MV-4-11 (cell line): ENCODE data around the gene CEP63.

Experiments
- DNase-seq: peaks from one replicate; lab custom pipeline; 2025; lab: John Stamatoyannopoulos, UW

The CEP63 gene

DNA sequence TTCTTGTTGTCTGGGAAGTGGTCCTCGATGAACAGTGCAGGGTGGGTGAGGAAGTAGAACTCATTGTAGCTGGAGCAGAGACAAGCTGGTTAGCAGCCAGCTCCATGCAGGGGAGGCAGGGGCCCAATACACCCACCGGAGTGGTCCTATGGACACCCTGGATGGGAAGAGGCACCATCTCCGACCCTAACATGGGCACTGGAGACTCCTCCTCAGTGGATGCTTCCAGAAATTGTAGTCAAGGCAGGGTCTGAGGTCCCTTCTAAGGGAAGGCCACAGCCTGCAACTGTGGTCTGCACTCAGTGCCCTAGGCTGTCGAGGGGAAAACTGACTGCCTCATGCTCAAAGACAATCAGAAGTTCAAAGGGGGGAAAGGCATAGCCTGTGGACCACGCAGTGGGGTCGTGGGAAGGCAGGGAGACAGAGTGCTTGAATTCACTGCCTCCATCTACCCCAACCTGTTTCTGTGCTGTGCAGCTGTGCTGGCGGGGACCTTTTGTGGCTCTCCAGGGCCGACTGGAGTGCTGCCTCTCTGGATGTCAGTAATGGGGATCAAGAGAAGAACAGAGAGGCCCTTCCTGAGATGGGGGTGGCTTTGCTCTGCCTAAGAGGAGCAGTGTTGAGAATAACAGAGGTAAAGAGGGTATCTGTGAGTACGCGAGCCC, 123.0 kb downstream of the CEP63 start:
- DNase-seq, result no peak

DNA sequence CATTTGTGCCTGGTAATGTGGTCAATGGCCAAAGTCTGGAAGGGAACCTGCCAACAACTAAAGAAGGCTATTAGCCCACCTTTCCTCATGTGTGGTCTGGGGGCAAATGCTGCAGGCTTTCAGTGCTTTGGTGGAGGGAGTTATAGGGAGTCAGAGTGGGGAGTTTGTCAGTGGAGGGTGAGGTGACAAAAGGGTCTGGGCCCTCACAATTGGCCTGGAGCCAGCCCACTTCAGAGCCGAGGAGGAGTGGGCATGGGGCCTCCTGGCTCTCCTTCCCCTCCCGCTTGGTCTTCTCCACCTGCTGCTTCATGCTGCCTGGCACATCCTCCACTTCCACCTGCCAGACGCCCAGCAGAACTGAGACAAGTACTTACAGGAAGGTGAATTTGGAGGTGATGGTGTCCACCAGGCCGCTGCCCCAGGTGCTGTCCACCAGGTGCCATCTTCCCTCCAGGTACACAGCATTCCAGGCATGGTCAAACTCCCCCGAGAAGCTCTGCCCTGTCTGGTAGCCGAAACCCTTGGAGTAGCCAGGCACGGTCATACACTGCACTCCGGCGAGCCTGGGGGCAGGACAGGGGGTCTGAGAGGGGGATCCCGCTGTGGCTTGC, 124.1 kb downstream of the CEP63 start:
- DNase-seq, result no peak

DNA sequence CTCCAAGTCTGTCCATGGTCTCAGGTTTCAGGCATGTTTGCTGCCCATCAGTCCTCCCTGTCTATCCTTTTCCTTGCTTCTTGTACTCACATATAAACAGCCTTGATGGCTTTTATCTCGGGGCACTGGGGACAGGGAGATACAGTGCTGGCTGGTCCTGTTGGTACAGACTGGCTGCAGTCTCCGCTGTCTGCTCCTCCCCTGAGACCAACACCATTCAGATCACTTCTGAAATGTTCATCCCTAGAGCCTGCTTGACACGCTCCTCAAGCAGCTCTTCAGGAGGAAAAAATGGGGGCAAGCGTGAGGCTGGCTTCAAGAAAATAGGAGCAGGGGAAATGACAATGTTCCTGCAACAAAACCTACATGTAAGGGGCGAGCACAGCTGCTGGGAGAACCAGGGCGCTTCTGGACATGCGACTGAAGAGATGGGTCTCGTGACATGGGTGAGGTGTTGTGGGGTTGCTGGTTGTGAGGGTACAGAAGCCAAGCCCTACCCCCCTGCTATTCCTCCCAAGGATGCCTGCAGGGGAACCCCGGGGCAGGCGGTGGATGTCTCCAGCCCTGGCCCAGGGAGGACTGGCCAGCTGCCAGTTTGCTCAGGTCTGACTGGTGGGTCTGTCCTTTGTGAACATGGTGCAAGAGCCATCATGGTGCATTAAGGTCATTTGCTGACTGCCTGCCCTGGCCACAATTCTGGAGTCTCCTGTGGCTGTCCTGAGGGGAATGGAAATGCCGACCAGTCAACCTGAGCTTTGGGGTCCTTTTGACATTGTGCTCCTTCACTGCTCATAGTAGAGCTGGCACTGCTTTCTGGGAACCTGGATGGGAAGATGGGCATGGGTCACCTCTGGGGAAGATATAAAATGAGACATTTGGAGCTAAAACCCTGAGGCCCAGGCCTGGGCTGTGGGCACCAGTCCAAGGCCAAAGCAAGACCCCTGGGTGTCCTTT, 124.9 kb downstream of the CEP63 start:
- DNase-seq, result no peak

DNA sequence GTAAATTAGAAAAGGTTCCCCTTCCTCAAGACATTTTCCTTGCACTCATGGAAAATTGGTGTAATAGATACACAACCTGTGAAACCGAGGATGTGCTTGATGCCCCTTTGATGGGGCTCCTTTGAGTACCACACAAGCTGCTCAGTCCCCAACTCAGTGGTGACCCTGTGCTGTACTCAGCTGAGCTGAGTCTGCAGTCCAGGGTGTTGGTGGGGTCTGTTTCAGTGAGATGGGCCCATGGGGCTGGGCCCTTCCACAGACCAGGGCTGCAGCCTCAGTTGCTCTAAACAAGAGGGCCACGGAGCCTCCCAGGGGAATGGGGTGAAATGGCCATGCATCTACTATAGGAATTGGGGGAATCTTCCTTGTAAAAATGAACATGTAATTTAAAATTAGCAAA, 125.7 kb downstream of the CEP63 start:
- no peak for DNase-seq

DNA sequence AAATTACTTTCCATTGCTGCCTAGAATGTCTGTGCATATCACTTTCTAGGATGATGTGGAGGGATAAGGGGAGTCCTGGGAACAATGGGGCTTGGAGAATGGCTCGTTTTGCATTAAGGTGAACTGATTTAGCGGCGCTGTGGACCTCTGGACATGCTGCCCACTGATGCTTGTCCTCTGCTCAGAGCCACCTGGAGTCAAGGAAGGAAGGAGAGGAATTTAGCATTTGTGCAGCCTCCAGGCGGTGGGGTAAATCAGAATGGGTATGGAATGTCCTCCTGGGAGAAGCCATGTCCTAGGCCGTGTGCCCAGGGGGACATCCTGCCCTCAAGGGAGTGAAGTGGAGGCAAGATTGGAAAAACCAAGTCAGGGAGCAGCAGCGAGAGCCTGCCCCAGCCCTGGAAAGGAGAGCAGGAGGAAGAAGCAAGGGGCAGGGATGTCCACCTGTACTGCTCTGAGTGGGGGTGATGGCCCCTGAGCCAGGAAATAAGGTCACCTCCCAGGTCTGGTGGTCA, 127.2 kb downstream of the CEP63 start:
- no peak for DNase-seq

DNA sequence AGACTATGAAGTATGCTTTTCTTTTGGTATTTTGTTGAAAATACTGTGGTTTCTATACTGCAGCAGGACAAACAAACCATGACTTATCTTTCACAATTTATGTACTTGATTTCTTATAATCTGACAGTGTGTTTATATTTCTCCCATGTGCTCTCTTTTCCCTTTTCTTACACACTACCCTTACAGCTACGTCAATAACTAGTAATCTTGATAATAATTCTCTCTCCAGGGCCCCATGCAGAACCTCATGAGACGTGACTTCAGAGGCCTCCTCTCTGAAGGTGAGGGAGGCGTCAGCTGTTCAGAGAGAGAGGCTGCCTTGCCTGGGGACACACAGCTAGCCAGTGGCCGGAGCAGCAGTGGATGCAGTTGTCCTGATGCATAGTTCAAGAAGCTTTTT, 129.1 kb downstream of the CEP63 start:
- no peak for DNase-seq

DNA sequence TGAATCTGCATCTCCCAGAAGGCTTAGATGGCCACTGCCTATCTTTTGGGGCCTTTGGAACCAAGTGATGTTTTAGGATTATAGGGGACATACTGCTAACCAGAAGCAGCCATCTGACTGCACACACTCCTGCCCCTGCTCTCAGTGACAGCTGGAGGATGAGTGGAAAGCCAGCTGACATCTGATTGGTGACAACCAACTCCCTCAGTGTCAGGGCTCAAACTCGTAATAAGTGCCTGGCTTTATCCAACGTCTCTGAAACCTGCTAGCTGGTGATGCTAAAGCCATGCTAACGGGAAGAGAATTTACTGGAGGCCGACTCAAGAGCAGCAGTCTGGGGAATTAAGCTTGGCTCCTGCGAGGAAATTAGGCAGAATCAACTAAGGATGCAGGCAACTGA, 129.9 kb downstream of the CEP63 start:
- no peak for DNase-seq

DNA sequence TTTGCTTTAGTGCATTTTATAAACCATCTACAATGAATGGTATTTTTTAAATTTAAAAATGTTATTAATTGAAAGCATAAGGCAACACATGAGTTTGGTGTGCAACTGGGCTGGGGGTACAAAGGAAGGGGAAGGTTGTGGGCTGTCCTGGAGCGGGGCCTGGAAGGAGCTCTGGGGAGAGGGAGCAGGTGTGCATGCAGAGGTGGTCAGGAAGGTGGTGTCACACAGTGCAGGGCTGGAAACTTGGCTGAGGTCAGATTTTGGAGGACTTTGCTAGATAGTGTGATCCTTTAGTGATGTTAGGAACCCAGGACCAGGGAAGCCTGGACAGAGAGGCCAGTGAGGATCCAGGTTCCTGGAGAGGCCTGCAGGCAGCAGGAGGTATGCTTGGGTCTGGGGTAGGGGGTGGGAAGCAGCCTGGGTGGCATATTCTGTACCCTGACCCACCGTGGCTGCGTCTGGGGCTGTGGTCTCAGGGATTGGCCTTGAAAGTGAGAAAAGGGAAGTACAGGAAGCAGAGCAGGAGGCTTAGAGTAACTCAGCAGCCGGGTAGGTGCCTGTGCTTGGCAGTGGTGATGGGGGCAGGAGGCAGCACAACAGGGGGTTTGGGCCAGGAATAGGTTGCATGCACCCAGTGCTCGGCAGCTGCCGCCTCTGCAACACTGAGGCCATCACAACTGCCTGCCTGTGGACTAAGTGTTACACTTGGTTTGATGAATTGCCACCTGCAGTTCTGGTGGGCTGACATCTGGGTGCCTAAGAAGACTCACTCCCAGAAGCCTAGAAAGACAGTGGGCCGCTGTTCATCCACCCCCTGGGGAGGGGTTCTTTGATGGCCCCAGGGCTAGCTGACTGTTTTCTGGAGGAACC, 132.0 kb downstream of the CEP63 start:
- DNase-seq, result no peak

DNA sequence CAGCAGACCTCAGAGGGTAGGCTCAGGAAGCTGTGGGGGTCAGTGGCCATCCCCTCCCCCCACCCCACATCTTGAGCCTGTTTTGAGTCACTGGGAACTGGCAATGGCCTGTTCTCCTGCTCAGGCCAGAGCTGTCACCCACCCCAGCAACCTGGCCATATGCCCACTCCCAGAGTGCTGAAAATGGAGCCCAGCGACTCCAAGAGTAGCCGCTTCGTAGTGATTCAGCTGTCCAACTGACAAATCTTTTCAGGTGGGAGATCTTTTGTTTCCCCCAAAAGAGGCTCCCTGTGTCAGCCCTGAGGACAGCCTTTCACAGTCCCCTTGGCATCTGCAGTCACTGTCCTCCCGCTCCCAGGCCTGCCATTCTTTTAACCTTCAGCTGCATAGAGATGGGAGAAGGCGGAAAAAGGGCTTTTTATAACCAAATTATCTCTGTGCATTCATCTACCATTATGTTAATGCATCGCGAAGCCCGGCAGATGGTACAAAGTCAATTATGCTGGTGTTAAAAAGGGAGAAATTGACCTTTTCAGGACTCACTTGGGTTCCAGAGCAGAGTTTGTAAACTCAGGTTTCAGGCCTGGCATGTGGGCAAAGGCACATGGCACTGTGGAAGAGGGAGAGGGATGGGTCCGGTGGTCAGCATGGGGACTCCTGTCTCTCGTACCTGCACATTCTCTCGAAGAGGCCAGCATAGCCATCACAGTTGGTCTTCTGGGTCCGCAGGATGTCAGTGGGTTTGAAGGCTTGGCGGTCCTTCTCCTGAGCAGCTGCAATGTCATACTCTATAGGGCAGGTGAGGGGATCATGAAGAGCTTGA, 132.8 kb downstream of the CEP63 start:
- DNase-seq, result no peak

DNA sequence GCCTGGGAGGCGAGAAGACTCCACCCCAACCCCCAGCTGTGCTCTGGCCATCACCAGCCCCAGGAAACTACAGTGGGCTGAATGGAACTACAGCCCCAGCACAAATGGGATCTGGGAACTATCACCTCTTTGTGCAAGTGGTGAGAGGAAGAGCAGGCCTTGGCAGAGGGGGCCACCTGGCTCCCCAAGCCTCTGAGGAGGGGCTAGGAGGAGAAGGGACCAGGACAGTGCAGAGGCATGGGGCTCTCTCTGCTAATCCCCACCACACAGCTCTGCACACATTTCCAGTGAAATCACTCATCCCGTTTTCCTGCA, 133.4 kb downstream of the CEP63 start:
- DNase-seq, result no peak

DNA sequence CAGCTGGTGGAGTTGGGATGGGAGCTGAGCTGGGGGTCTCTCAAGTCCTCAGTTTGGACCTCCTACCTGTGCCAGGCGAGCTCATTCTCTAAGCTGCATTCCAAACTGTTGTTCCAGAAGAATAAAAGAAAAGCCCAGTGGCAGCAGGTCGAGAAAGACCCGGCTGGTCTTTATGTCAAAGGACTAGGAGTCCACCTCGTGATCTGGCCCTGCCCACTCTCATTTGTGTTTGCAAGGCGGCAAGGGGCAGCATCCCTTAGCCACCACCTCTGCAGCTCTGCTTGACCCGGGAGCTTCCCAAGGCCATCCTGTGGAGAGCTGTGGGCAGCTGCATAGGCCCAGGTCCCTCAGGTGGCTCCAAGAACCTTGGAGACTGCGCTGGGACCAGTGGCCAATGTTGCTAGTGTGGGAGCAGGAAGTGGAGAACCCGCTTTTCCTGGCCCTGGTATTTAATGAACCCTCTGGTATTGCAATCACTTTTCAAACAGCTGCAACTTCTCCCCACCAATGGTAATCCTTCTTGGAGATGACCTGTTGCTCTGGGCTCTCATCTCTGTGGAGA, 134.1 kb downstream of the CEP63 start:
- DNase-seq, result no peak

DNA sequence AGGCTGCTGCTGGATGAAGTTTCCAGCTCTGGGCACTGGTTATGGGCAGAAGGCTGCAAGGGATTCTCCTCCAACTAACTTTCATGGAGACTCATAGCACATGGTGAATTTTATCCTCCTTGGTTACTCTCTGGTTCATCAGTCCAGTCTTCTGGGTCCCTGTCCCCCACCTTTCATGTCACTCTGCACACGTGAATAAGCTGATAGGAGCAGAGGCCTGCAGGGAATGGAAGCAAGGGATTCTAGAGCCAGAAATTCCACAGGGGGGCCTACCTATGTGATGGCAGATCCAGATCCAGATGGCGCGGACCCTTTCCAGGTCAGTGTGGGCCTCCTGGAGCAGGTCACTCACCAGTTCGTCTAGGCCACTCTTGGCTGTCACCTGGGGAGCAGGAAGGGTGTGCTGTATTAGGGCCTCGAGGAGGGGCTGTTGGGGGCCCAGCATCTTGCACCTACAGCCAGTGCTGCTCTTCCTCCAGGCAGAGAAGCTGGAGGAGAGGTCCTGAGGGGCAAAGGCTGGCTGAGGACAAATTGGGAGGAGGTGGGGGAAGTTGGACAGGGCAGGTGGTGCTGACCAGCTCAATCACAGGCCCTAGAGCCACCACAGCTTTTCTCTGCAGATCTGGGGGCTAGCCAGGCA, 134.7 kb downstream of the CEP63 start:
- DNase-seq, result no peak

DNA sequence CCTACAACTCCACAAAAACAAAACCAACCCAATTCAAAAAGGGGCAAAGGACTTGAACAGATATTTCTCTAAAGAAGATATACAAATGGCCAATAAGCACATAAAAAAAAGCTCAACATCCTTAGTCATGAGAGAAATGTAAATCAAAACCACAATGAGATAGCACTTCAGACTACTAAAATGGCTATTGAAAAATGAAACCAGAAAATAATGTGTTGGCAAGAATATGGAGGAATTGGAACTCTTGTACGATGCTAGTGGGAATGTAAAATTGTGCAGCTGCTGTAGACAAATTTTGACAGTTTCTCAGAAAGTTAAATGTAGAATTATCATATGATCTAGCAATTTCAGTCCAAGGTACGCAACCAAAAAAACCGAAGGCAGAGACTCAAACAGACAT, 136.0 kb downstream of the CEP63 start:
- DNase-seq, result no peak

DNA sequence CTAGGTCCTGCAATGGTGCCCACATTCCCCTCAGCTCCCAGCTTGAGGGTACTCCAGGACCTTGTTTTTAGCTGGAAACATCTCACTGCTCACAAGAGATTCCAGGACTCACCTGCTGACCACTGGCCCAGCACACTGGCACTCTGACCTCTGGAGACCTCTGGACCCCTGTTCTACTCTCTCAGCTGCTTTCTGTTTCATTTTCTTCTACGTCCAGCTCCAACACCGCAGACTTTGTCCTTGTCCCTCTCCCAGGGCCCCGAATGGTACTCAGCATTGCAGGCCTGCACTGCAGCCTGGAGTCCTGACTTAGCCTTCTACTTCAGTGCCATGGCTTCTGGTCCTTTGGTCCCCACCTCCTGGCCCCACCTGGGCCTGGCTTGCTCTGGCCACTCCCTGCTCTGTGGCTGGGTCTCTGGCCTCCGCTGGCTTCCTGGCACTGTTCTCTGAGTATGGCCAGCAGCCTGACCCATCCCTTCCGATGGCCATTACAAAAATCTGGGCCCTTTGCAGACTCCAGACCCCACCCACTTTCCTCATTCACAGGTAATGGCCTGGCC, 137.0 kb downstream of the CEP63 start:
- DNase-seq, result no peak

DNA sequence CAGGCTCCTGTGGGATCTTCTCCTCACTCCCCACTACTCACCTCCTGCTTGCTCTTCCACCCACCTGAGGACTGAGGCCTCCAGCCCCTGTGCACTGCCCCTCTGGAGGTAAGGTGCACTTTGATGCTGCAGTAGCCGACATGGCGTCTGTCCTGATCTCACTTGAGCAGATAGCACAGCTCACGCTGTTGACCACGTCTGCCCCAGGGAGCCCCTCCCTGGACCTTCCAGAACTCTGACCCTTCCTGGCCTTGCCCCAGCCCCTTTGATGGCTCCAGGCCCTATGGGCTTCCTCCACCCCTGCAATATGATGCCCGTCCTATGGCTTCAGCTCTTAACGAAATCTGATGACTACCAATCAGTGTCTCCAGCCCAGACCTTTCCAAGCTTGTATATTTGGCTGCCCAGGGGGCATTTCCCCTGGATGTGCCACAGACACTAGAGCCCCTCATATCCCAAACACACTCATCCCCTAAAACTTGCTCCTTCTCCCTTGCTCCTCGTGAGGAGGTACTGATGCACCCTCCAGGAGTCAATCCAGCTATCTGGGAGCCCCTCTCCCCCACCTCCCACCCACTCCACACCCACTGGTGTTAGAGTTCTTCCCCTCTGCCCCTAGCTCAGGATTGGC, 137.9 kb downstream of the CEP63 start:
- no peak for DNase-seq
